Measurements from ENCODE around the gene TSPAN9. TPM values are rescaled to one million over a fixed set of nuclear protein-coding genes. Genes with fewer than 3 reads are reported as not detected.

Gene TSPAN9
- total RNA-seq, 1 donor = 8.1 TPM

DNA sequence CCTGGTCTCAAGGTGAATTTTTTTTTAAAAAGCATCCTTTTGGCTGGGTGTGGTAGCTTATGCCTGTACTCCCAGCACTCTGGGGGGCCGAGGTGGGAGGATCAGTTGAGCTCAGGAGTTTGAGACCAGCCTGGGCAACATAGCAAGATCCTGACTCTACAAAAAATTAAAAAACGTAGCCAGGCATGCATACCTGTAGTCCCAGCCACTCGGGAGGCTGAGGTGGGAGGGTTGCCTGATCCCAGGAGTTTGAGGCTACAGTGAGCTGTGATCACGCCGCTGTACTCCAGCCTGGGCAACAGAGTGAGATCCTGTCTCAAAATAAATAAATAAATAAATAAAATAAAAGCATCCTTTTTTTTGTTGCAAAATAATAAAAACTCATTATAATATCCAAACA lies 12.4 kb downstream of the TSPAN9 start:
- TF ChIP-seq, protein P1, sequence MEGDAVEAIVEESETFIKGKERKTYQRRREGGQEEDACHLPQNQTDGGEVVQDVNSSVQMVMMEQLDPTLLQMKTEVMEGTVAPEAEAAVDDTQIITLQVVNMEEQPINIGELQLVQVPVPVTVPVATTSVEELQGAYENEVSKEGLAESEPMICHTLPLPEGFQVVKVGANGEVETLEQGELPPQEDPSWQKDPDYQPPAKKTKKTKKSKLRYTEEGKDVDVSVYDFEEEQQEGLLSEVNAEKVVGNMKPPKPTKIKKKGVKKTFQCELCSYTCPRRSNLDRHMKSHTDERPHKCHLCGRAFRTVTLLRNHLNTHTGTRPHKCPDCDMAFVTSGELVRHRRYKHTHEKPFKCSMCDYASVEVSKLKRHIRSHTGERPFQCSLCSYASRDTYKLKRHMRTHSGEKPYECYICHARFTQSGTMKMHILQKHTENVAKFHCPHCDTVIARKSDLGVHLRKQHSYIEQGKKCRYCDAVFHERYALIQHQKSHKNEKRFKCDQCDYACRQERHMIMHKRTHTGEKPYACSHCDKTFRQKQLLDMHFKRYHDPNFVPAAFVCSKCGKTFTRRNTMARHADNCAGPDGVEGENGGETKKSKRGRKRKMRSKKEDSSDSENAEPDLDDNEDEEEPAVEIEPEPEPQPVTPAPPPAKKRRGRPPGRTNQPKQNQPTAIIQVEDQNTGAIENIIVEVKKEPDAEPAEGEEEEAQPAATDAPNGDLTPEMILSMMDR (IDR thresholded peaks at IDR 0.05; ENCODE audit: insufficient read depth, low read length) = no peak
- H3K4me3 ChIP-seq (ENCODE audit: low read depth, low read length) = no peak overlapping the region
- no peak for DNase-seq (ENCODE audit: low read depth)

DNA sequence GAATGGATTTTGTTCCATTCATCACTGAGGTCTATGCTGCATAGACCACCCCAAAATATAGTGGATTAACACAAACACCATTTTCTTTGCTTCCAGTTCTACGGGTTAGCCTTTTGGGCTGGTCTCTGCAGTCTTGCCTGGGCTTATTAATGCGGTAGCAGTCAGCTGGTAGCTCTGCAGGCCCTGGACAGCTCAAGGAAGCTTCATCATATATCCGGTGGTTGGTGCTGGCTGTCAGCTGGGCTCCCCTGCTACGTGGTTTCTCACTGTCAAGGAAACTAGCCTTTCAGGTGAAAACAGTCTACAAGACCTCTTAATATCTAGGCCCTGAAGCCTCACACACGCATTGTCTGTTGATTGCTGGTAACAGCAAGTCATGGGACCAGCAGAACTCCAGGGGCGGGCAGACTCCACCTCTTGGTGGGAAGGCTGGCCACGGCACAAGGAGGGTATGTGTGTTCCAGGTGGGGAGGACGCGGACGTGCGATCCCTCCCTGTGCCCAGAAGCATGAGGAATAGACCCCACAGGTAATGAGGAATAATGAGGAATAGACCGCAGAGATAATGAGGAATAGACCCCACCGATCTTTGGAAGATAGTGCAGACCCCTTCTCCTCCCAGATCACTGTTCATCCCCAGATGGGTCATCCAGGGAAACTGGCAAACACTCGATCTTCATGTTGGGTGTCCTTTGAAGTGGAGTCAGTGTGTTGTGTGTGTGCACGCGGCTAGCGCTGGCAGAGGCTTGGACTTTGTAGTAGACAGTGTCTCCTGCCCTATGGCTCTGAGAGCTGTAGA lies 13.3 kb downstream of the TSPAN9 start:
- no peak for DNase-seq (ENCODE audit: low read depth)

GRCh38 chr12:3091038-3091319 lies 13.8 kb downstream of the TSPAN9 start:
- no peak for DNase-seq (ENCODE audit: low read depth)
- TF ChIP-seq, protein P1 (IDR thresholded peaks at IDR 0.05; ENCODE audit: insufficient read depth, low read length) = no peak
- no peak overlapping the region for H3K4me3 ChIP-seq (ENCODE audit: low read depth, low read length)

More for the DNA sequence above, 13.3 kb downstream of the TSPAN9 start:
- TF ChIP-seq, protein P1 (IDR thresholded peaks at IDR 0.05; ENCODE audit: insufficient read depth, low read length) = no peak
- H3K4me3 ChIP-seq (ENCODE audit: low read depth, low read length) = no peak overlapping the region

GRCh38 chr12:3091382-3092241 lies 14.4 kb downstream of the TSPAN9 start:
- no peak overlapping the region for H3K4me3 ChIP-seq (ENCODE audit: low read depth, low read length)
- TF ChIP-seq, protein P1 (IDR thresholded peaks at IDR 0.05; ENCODE audit: insufficient read depth, low read length) = no peak
- DNase-seq (ENCODE audit: low read depth) = no peak

- H3K4me3 ChIP-seq (ENCODE audit: low read depth, low read length) = no peak overlapping the region
- peak; percentile 32 for DNase-seq (ENCODE audit: low read depth)
- TF ChIP-seq, protein P1 (IDR thresholded peaks at IDR 0.05; ENCODE audit: insufficient read depth, low read length) = no peak
Measured at GRCh38 chr12:3092764-3093163, 15.6 kb downstream of the TSPAN9 start.

GRCh38 chr12:3097186-3097804 lies 20.1 kb downstream of the TSPAN9 start:
- TF ChIP-seq, protein P1 (IDR thresholded peaks at IDR 0.05; ENCODE audit: insufficient read depth, low read length) = no peak
- DNase-seq (ENCODE audit: low read depth) = peak; percentile 89
- H3K4me3 ChIP-seq (ENCODE audit: low read depth, low read length) = peak overlapping the region; percentile 17

All from fibroblast of the aortic adventitia (primary cell).